ENCODE measurements around the gene ABR. TPM values are rescaled to one million over a fixed set of nuclear protein-coding genes. Genes with fewer than 3 reads are reported as not detected.
"Not testable (repeated sequence)": the region's sequence is repeated elsewhere in the genome, so short reads cannot be mapped to it uniquely, and the experiment has no call there.

ABR gene
- polyA plus RNA-seq, 3 donors: 55.2 to 63.0 (median 58.7) TPM

- not testable (repeated sequence) for DNase-seq
Observed at GRCh38 chr17:1097972-1098744, 81.6 kb downstream of the ABR start.

GRCh38 chr17:1096215-1096614 is 83.6 kb downstream of the ABR start:
- no peak for DNase-seq

- DNase-seq: no peak
Observed at GRCh38 chr17:1095853-1096173, 84.0 kb downstream of the ABR start.

- DNase-seq: no peak
Observed at GRCh38 chr17:1095090-1095852, 84.5 kb downstream of the ABR start.

- no peak for DNase-seq
Observed at GRCh38 chr17:1094591-1094990, 85.2 kb downstream of the ABR start.

- DNase-seq: no peak
Observed at GRCh38 chr17:1091900-1092299, 87.9 kb downstream of the ABR start.

GRCh38 chr17:1091190-1091534 is 88.6 kb downstream of the ABR start:
- no peak for DNase-seq

GRCh38 chr17:1090465-1091189 is 89.2 kb downstream of the ABR start:
- DNase-seq: no peak

- DNase-seq: no peak
Observed at GRCh38 chr17:1089915-1090314, 89.9 kb downstream of the ABR start.

GRCh38 chr17:1087381-1088241 is 92.2 kb downstream of the ABR start:
- no peak for DNase-seq

- DNase-seq: no peak
Observed at GRCh38 chr17:1083451-1084187, 96.2 kb downstream of the ABR start.

- no peak for DNase-seq
Observed at GRCh38 chr17:1082579-1082978, 97.2 kb downstream of the ABR start.

- DNase-seq: no peak
Observed at GRCh38 chr17:1078831-1079561, 100.8 kb downstream of the ABR start.

GRCh38 chr17:1077986-1078711 is 101.6 kb downstream of the ABR start:
- no peak for DNase-seq

GRCh38 chr17:1077581-1077985 is 102.2 kb downstream of the ABR start:
- no peak for DNase-seq

GRCh38 chr17:1076982-1077302 is 102.8 kb downstream of the ABR start:
- no peak for DNase-seq

- no peak for DNase-seq
Observed at GRCh38 chr17:1076299-1076981, 103.3 kb downstream of the ABR start.

- no peak for DNase-seq
Observed at GRCh38 chr17:1074886-1075605, 104.7 kb downstream of the ABR start.

Measured in renal pelvis (tissue), 4 donors.